Stimulated activated CD8-positive, alpha-beta memory T cell treated with anti-CD3 and anti-CD28 coated beads, Interleukin-4, amount 100 ng/mL, for 24 hours (primary cell): ENCODE results near the gene JDP2.

Experiments
- DNase-seq: peaks from one replicate; pipeline ENCODE4 v3.0.0-alpha.2; 2020; ENCODE audit warnings: low read depth

Gene JDP2

DNA sequence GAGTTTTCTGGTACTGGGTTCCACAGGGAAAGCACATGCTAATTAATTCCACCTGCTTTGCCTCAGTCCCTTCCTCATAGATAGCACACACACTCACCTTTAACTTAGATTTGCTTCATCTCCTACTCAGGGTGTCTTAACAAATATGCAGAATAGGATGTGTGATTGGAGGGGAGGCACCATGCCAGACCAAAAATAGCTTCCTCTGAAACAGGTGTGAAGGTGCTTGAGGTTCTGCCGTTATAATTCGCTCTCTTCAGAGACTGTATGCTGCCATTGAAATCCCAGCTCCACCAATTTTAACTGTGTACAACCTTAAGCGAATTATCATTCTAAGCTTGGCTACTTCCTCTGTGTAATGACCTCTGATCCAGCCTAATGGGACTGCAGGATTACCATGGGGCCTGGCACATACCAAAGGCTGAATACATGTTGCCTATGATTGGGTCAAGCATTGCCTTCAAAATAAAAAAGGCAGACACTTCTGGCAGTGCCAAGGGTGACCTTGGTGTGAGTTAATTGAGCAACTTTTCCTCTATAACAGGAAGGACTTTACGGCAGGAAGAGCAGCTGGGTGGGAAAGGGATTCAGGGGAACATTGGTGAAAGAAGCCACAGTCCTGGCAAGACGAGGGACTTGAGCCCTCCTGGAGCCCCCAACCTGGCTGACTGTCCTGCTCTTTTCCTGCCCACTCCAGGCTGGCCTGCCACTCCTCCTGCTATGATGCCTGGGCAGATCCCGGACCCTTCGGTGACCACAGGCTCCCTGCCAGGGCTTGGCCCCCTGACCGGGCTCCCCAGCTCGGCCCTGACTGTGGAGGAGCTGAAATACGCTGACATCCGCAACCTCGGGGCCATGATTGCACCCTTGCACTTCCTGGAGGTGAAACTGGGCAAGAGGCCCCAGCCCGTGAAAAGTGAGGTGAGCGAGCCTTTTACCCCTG, 9.7 kb downstream of the JDP2 start:
- DNase-seq = no peak

DNA sequence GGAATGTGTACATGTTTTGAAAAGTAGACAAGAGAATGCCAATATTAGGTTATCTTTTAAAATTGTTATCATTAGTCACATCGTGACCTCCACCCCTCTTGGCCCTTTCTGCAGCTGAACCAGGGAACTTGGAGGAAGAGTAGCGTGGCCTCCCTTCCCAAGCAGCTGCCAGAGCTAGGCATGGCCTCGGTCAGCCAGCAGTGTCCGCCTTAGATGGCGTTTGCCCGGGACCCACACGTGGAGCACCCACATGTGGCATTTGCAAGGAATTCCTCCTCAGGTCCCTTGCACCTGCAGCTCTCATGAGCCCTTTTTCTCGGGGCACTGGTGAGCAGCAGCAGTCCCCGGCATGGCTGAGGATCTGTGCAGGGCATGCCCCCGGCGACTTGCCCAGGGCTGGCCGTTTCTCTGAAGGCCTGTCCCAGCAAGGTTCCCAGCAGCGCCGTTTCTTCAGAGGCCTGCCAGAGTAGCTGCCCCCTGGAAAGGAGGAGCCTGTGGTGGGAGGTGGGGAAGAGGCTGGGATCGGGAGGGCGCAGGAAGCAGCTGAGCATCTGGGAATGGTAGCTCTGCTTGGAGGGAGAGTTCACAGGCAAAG, 10.8 kb downstream of the JDP2 start:
- DNase-seq = no peak

DNA sequence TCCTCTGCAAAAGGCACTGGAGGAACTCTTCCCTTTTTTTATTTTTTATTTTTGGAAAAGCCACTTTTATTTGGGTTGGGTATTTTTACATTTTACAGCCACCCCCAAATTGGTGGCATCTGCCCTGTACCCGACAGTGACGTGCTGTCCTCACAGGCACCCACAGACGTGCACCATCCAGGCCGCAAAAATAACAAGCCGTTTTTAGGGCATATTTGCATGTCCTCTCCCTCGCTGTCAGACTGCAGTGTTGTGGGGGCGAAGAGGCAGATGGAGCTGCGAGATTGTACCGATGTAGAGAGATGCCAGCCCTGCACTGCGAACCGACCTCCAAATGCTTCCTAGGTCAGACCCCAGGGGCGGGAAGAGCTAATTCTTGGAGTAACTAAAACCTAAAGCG, 12.2 kb downstream of the JDP2 start:
- DNase-seq = no peak

DNA sequence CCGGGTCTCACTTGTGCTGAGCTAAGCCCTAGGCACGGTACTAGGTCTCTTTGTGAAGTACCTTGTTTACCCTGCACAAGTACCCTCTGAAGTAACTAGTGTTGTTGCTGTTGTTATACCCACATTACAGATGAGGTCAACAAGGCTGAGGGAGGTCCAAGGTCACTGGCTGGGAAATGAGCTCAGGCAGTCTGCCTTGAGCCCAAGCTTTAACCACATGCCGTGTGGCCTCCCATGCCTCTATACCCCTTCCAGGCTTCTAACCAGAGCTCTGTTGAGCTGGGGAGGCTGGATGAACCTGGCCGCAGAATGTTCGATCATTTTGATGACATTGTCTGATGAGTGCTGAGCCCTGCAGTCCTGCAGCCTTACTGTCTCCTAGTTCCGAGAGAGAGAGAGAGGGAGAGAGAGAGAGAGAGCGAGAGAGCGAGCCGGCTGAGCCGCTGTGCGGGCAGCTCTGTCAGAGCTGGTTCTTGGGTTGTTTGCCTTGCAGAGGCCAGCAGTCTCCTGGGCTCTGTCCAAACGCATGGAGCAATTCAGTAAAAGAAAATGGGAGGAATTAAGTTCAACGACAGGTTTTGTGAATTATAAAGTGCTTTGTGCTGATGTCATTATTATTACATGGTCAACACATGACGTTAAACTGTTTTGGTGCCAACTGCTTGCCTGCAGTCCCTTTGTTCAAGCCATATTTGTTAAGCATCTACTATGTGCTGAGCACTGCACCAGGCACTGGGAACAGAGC, 13.1 kb downstream of the JDP2 start:
- DNase-seq = no peak

DNA sequence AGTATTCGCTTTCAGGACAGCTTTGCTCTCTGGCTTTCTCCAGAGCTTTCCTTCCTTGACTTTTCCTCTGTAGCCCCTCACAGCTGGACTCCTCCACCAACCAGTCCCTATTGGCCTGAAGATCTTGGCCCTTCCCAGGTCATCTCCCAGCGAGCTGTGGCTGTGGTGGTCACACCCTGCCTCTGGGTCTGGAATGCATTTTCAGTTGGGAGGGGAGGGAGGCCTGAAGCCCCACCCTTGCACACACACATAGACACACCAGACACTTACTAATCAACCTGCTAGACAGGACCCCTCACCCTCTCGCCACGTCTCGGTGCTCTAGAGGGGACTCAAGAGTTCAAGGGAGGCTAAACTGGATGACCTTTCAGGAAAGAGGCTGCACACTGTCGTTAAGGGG, 13.9 kb downstream of the JDP2 start:
- no peak for DNase-seq

DNA sequence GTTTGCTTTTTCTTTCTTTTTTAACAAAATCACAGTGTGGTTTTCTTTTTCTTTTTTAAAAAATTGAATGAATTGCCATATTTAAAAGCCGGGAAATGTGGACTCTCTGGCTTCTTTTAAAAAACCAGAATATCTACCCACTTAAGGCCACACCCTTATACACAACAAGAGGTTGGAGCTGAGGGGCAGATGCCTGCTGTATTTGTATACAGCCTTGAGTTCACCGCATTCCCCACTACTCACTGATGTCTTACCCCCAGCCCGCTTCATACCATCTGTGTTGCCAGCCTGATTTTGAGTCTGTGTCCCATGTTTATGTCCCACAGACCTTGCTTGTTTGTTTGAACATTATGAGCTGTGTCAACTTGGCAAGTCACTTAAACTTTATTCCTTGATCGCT, 14.3 kb downstream of the JDP2 start:
- DNase-seq = no peak

DNA sequence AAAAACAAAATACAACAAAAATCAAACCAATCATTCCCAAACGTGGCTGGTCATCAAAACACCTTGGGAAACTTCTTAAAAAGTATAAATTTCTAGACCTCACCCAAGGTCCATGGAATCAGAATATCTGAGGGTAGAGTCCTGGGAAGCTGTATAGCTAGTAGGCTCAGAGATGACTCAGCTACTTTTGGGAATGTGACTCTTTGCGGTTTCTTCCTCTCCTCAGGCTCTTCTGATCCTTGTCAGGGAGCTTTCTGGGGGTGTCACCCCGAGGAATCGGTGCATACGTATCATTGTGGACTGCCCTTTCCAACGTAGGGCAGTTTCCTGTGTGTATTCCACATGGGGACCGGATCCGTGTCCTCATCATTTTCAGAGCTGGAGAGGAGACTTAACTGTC, 14.8 kb downstream of the JDP2 start:
- DNase-seq = no peak

DNA sequence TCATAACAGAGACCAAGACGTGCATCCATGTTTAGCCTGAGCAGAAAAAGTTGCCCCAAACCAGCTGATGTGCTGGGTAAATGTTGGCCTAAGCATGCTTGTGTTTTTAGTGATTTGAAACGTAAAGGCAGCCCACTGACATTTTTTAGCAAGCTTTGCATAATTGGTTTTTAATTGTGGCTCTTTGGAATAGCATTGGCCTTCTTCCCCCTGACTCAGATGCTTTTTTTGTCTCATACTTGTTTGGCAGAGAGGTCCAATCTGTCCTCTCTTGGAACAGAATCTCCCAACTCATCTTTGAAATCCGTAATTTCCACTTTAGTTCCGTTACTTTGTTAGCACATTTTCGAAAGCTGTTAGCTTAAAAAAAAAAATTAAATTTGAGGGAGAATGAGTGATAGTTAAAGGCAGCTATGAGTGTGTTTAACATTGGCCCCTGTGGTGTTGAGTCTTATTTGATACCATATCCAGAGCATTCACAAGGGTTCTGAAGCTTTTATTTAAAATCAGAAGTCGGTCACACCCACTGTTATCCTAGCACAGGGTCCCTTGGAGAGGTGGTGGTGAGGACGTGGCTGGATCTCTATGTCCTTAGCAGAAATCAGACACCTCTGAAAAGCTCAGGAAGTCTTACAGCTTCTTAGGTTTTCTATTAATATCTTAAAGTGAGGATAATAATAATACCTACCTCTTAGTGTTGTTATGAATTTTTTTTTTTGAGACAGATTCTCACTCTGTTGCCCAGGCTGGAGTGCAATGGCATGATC, 15.6 kb downstream of the JDP2 start:
- no peak for DNase-seq

DNA sequence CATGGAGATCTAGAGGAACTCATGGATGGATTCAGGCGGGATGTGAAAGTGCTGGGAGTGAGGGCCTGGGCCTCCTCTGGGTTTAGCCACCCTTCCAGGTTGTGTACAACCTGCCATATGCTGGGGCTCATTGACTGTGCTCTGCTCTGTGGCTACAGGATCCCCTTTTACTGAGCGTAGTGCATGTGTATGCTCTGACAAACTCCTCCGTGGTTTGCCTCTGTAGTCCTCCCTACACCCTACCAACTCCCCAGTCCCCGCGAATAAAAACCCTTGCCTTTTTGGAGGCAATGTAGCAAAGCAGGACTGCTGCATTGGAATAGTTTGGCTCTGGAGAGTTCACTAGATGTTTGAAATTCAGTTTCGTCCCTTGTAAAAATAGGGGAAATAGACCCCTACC, 17.4 kb downstream of the JDP2 start:
- no peak for DNase-seq

DNA sequence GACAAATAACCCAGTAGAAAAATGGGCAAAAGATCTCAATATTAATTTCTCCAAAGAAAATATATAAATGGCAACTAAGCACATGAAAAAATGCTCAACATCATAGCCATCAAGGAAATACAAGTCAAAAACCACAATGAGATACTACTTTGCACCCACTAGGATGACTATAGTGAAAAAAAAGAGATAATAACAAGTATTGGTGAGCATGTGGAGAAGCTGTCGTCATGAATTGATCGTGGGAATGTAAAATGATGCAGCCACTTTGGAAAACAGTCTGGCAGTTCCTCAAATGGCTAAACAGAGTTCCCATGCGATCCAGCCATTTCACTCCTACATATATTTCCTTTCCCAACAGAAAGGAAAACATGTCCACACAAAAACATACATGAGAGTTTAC, 18.1 kb downstream of the JDP2 start:
- no peak for DNase-seq

DNA sequence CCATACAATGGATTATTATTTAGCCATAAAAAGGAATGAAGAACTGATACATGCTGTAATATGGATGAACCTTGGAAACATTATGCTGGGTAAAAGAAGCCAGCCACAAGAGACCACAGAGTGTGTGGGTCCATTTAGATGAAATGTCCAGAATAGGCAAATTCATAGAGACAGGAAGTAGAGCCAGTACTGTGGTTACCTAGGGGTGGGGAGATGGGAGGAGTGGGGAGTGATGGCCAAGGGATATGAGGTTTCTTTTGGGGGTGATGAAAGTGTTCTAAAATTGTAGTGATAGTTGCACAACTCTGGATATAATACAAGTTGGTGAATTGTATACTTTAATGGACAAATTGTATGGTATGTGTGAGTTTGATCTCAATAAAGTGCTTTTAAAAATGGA, 18.6 kb downstream of the JDP2 start:
- DNase-seq = no peak

DNA sequence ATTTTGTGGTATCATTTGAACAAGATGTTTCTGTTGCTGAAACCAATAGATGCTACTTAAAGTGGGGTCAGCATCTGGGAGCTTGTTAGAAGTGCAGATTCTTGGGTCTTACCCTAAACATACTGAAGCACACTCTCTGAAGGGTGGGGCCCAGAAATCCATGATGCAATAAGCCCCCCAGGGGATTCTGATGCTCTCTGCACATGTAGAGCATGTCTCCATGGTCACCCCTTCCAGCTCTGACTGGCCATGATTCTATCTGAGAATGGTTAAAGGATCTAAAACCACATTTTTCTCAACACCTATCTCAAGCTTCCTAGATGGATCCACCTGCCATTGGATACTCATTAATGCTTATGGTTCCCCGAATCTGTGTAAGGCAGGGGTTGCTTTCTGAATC, 20.4 kb downstream of the JDP2 start:
- DNase-seq = no peak

DNA sequence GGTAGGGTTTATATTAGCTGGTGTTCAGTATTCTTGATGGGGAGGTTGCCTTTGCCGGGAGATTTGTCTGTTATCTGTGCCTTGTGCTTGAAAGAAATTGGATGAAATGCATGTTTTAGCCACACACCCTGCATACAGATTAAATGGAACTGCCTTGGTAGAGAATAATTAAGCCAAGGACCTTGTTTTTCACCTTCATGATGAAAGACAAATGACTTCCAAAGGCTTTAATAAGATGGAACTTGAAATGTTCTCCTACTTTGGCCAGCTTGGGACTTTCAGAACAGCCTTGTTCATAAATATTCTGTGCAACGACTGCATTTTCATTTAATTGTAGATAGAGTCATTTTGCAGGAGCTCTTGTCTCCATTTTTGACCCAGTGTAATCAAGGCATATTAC, 21.2 kb downstream of the JDP2 start:
- DNase-seq = no peak

DNA sequence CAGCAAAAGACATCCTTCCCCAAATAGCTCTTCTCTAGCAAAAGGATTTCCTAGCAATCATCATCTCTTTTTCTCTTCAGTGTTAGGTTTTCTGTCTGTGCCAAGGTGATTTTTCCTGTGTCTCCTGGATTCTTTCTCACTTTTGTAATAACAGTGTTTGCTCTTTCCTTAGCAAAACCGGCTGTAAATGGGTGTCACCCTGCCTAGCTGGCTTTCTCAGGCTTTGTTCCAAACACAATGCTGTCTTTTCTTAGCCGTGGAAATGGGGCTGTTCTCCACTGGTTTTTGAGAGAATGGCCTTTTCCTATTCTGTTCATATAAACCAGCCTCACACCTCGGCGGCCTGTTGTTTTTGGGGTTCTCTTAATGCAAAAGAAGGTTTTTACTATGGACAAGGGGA, 21.9 kb downstream of the JDP2 start:
- DNase-seq = no peak

DNA sequence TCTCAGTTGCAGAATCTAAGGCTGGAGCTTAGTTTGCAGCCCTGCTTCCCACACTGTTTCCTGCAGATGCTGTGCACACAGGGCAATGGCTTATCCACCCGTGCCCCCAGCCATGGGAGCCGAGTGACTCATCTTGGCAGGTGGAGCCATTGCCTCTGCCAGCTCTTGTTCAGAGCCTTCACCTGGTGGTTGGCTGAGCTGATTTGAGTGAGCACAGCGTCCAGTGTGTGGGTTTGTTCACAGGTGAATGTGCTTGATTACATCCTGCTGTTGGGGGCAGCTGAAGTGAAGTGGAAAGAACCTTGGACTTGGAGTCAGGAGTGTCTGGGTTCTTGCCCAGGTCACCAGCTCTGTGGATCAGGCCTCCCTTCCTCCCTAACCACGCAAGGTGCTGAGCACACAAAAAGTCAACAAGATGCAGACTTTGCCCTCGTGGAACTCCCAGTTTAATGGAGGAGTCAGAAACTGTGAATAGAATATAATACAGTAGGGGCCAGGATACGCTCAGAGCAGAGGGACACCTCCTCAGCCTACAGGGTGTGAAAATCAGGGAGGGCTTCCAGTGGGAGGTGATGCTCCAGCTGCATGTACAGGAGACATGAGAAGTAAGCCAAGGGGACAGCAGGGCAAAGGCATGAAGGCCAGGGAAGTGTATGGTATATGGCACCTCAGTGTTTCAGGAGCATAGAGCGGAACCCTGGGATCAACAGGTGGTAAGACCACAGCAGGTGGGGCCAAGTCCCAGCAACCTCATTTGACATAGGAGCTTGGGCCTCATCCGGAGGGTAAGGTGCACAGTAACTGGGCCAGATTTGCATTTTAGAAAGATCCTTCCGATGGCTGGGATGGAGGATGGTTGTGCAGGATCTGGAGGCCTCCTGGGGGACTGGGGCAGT, 22.8 kb downstream of the JDP2 start:
- no peak for DNase-seq

DNA sequence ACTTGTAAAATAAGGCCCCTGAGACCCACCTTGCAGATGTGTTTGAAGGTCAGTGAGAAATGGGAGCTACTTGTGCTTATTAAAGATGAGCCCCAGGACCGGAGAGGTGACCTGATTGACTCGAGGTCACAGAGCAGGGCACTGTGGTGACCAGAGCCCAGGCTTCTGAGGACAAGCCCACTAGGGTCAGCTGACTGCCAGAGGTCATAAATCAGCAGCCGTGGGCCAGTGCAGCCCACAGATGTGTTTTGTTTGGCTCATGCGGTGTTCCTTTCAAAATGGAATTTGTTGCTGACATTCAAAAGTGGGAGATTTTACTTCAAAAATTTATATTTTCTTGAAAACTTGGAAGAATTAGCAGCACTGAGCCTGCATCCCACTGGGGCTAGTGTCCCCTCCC, 24.5 kb downstream of the JDP2 start:
- DNase-seq = no peak

DNA sequence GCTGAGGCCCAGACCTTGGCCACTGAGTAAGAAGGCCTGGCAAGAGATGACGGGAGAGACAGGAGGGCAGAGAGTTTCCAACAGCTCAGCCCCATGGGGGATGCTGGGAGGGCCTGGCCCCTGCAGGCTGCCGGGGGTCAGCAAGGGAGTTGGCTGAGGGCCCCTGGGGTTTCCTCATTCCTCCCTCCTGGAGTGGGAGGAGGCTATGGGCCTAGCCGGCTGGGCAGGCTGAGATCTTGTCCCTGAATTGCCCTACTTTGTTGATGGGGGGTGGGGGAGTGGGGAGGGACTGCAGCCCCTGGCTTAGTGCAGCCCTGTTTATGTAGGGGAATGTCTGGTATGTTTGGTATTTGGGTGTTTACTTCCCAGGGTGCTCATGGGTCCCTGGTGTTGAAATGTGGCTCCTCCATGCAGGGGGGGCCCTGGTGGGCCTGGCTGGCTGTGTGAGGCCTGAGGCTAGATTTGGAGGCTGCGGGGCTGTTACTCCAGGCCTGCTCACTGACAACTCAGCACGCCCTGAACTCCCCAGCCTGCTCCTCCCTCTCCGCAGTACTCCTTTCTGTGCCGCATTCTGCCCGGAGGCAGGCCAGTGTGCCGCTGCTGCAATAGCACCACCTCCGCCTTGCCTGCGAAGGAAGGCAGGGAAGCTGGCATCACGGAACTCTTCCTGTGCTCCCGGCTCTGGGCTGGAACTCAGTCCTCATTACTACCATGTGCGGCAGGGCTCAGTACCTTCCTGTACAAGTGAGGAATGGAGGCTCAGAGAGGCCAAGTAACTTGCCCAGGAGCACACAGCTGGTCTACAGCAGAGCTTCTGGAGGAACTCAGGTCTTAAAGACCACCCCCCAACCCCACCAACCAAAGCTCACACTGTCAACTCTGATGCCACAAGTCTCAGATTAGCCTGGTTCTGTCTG, 25.3 kb downstream of the JDP2 start:
- no peak for DNase-seq

DNA sequence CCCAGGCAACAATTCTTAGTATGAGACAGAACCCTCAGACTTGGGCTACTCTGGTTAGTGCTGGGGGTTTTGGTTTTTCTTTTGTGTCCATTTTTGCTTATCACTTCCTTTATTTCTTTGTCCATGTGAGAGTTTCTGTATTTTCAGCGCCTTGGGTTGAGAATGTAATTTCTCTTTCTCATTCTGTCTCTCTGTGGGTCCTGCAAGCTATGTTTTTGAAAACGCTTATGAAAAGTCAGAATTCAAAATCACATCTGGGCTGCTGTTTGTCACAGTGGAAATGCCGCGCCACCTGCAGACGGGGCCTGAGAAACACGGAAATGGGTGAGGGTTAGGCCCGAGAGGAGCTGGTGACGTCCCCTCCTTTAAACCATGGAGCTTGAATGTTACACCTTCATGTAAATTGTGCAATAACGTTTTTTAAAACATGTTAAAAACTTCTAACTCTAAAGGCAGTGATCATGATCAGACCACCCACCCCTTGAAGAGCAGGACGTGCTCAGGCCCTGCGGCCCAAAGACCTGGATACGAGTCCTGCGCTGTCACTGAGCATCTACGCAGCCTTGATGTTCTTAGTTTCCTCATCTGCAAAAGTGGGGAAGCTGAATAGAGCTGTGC, 26.1 kb downstream of the JDP2 start:
- DNase-seq = no peak

DNA sequence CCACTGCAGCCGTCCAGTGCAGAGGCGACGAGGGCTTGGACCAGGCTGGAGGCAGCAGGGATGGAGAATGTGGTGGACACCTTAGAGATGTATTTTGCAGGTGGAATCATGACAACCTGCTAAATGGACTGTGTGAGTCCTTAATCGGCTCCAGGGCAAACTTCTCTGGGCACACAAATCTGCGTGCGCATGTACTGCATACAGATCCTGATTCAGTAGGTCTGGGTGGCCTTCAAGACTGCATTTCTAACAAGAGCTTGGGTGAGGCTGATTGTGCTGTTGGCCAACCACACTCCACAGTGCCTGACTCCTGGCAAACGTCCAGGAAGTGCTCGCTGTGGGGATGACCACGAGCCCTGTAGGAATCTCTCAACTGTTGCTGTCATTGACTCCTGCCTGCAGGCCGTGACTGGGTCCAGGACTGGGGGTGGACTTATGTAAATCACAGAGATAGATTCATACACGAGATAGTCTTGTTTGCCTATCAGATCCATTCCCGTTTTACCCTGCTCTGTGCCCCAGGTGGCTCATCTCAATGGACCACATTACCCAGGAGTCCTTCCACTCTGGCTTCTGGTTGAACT, 27.2 kb downstream of the JDP2 start:
- no peak for DNase-seq
